Fibroblast of lung (primary cell): ENCODE measurements around the gene FEZ2. TPM values are rescaled to one million over a fixed set of nuclear protein-coding genes. Genes with fewer than 3 reads are reported as not detected.

Source experiments
- DNase-seq, 2 donors: peaks; one replicate each; pipeline versions ENCODE4 v3.0.0 to v3.0.0-alpha.2; 2010; ENCODE audit warnings: low read depth in 2 of 2
- H2AFZ ChIP-seq: 2 replicates; pipeline ENCODE4 v1.5.1; 2012; ENCODE audit warnings: low read length, control low read depth, inconsistent platforms
- H3K27ac ChIP-seq: 2 replicates; pipeline ENCODE4 v1.5.1; 2011; ENCODE audit warnings: low read length, control low read depth; ENCODE audit not compliant: insufficient read depth
- H3K27me3 ChIP-seq: 2 replicates; pipeline ENCODE4 v1.5.1; 2011; ENCODE audit warnings: mild to moderate bottlenecking, low read length; ENCODE audit not compliant: control insufficient read depth, insufficient read depth
- H3K36me3 ChIP-seq: 2 replicates; pipeline ENCODE4 v1.5.1; 2011; ENCODE audit warnings: low read length; ENCODE audit not compliant: control insufficient read depth, insufficient read depth
- H3K4me1 ChIP-seq: 2 replicates; pipeline ENCODE4 v1.5.1; 2011; ENCODE audit warnings: low read length; ENCODE audit not compliant: control insufficient read depth, insufficient read depth; ENCODE audit errors: extremely low read depth
- H3K4me2 ChIP-seq: 2 replicates; pipeline ENCODE4 v1.5.1; 2011; ENCODE audit warnings: low read length, control low read depth; ENCODE audit not compliant: insufficient read depth; ENCODE audit errors: extremely low read depth
- H3K4me3 ChIP-seq, 4 experiments: fragments of 200-600 bp in 1 of 4; sonication (generic) in 1 of 4; replicated peaks in 1 of 4; 2 replicates each; pipeline ENCODE4 v1.5.1; 2011 to 2016; ENCODE audit warnings: low read length in 4 of 4, low read depth in 3 of 4, mild to moderate bottlenecking in 3 of 4, control low read depth in 2 of 4, inconsistent platforms in 1 of 4, mixed read lengths in 1 of 4; ENCODE audit not compliant: insufficient read depth in 1 of 4; ENCODE audit errors: control extremely low read depth in 1 of 4
- H3K79me2 ChIP-seq: 2 replicates; pipeline ENCODE4 v1.5.1; 2012; ENCODE audit warnings: mild to moderate bottlenecking, low read length, inconsistent platforms; ENCODE audit not compliant: control insufficient read depth, insufficient read depth
- H3K9ac ChIP-seq: 2 replicates; pipeline ENCODE4 v1.5.1; 2011; ENCODE audit warnings: mild to moderate bottlenecking, low read length, control low read depth; ENCODE audit not compliant: insufficient read depth
- H3K9me3 ChIP-seq: 2 replicates; pipeline ENCODE4 v1.5.1; 2012; ENCODE audit warnings: low read depth, low read length; ENCODE audit not compliant: control insufficient read depth, insufficient read depth
- H4K20me1 ChIP-seq: 2 replicates; pipeline ENCODE4 v1.5.1; 2011; ENCODE audit warnings: low read length; ENCODE audit not compliant: control insufficient read depth, insufficient read depth; ENCODE audit errors: extremely low read depth
- EZH2 ChIP-seq: IDR thresholded peaks from 2 replicates; pipeline ENCODE4 v1.5.1; 2012; ENCODE audit warnings: low read length, control low read depth, mild to moderate bottlenecking; ENCODE audit errors: missing control alignments
- polyA plus RNA-seq, 2 donors: library from polyadenylated mRNA; depleted of rRNA in 1 of 2; stranded (reverse) in 1 of 2; unstranded in 1 of 2; fragments of >200 nt; gene quantifications; 2 replicates each; pipeline ENCODE4 v1.2.1, GENCODE V29; 2011 to 2012; ENCODE audit warnings: missing spikeins in 1 of 2
- total RNA-seq: library from RNA; depleted of rRNA; stranded (reverse); fragments of >200 nt; gene quantifications from 2 replicates; pipeline ENCODE4 v1.2.1, GENCODE V29; 2014
- TF ChIP-seq, protein P1 (sequence below), 2 donors: IDR thresholded peaks in 1 of 2; conservative IDR thresholded peaks in 1 of 2; 1 replicate in 1 of 2; 2 replicates in 1 of 2; pipeline ENCODE4 v1.5.1; 2011 to 2012; ENCODE audit warnings: low read length in 2 of 2, control low read depth in 1 of 2, inconsistent platforms in 1 of 2, low read depth in 1 of 2, mild to moderate bottlenecking in 1 of 2

The FEZ2 gene
- total and polyA plus RNA-seq, 2 donors (not counting 1 experiment from before 2014, with no cell fraction given), result 64.7 to 86.9 TPM

DNA sequence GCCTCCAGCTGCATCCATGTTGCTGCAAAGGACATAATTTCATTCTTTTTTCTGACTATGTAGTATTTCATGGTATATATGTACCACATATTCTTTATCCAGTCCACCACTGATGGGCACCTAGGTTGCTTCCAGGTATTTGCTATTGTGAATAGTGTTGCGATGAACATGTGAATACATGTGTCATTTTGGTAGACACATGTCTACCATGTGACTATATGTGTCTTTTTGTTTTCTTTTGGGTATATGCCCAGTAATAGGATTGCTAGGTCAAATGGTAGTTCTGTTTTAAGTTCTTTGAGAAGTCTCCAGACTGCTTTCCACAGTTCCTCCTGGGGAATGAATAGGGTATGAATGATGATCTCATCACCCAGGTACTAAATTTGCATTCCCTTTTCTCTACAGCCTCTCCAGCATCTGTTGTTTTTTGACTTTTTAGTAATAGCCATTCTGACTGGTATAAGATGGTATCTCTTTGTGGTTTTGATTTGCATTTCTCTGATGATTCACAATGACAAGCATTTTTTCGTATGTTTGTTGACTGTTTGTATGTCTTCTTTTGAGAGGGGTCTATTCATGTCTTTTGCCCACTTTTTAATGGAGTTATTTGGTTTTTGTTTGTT, 35.6 kb upstream of the FEZ2 start:
- Histone ChIP-seq H3K27ac (no peak overlapping the region), H3K4me1 (no peaks in the 10 kb centered on the region), H3K4me2 (no peak overlapping the region), H2AFZ (no peak overlapping the region), H3K4me3 (no peak overlapping the region), H3K9me3 (no peaks in the 10 kb centered on the region), H3K36me3 (no peaks in the 10 kb centered on the region), H3K9ac (no peak overlapping the region), H3K79me2 (no peaks in the 10 kb centered on the region), H3K27me3 (no peaks in the 10 kb centered on the region), H4K20me1 (no peaks in the 10 kb centered on the region)
- DNase-seq, result peak in 1 of 2 donors; percentile 49
- TF ChIP-seq, protein P1, sequence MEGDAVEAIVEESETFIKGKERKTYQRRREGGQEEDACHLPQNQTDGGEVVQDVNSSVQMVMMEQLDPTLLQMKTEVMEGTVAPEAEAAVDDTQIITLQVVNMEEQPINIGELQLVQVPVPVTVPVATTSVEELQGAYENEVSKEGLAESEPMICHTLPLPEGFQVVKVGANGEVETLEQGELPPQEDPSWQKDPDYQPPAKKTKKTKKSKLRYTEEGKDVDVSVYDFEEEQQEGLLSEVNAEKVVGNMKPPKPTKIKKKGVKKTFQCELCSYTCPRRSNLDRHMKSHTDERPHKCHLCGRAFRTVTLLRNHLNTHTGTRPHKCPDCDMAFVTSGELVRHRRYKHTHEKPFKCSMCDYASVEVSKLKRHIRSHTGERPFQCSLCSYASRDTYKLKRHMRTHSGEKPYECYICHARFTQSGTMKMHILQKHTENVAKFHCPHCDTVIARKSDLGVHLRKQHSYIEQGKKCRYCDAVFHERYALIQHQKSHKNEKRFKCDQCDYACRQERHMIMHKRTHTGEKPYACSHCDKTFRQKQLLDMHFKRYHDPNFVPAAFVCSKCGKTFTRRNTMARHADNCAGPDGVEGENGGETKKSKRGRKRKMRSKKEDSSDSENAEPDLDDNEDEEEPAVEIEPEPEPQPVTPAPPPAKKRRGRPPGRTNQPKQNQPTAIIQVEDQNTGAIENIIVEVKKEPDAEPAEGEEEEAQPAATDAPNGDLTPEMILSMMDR (conservative IDR thresholded peaks at IDR 0.05 in 1 of 2, IDR thresholded peaks at IDR 0.05 in 1 of 2; ENCODE audit: low read depth in 1 of 2, low read length in 2 of 2), result no peak
- no peak for TF ChIP-seq EZH2

- no peak overlapping the region for H3K27ac ChIP-seq
- H3K9ac ChIP-seq, result no peak overlapping the region
- H3K27me3 ChIP-seq, result no peaks in the 10 kb centered on the region
- H4K20me1 ChIP-seq, result no peaks in the 10 kb centered on the region
- H3K4me3 ChIP-seq, result no peak overlapping the region
- H3K4me1 ChIP-seq, result no peaks in the 10 kb centered on the region
- no peak for TF ChIP-seq EZH2
- TF ChIP-seq, protein P1 (conservative IDR thresholded peaks at IDR 0.05 in 1 of 2, IDR thresholded peaks at IDR 0.05 in 1 of 2; ENCODE audit: low read depth in 1 of 2, low read length in 2 of 2), result no peak
- no peaks in the 10 kb centered on the region for H3K9me3 ChIP-seq
- H3K79me2 ChIP-seq, result no peaks in the 10 kb centered on the region
- DNase-seq, result peak in 1 of 2 donors; percentile 60
- no peak overlapping the region for H2AFZ ChIP-seq
- H3K4me2 ChIP-seq, result no peak overlapping the region
- no peaks in the 10 kb centered on the region for H3K36me3 ChIP-seq
Measured at GRCh38 chr2:36626756-36627155, 28.8 kb upstream of the FEZ2 start.

- Histone ChIP-seq H4K20me1 (no peaks in the 10 kb centered on the region), H3K27me3 (no peaks in the 10 kb centered on the region), H3K27ac (no peak overlapping the region), H3K4me1 (no peaks in the 10 kb centered on the region), H3K4me3 (no peak overlapping the region), H3K79me2 (no peaks in the 10 kb centered on the region), H3K4me2 (no peak overlapping the region), H3K9ac (no peak overlapping the region), H2AFZ (no peak overlapping the region), H3K36me3 (no peaks in the 10 kb centered on the region), H3K9me3 (no peaks in the 10 kb centered on the region)
- DNase-seq, result peak in 1 of 2 donors; percentile 24
- TF ChIP-seq, protein P1 (conservative IDR thresholded peaks at IDR 0.05 in 1 of 2, IDR thresholded peaks at IDR 0.05 in 1 of 2; ENCODE audit: low read depth in 1 of 2, low read length in 2 of 2), result no peak
- no peak for TF ChIP-seq EZH2
Measured at GRCh38 chr2:36626071-36626470, 28.1 kb upstream of the FEZ2 start.
